RWPE2 (cell line): ENCODE data around the gene RIC1.
"Not testable (repeated sequence)": the region's sequence is repeated elsewhere in the genome, so short reads cannot be mapped to it uniquely, and the experiment has no call there.

Experiments used
- ATAC-seq: fragments of 200-7000 bp; cut with Tn5 transposase; 3 replicates; pipeline ENCODE4 v1.9.1; 2021; ENCODE audit warnings: low read depth
- DNase-seq: peaks from one replicate; pipeline ENCODE4 v3.0.0-alpha.2; 2020; ENCODE audit warnings: low spot score
- H3K27ac ChIP-seq: fragments of 450-650 bp; 2 replicates; pipeline ENCODE4 v1.5.1; 2017; ENCODE audit warnings: mild to moderate bottlenecking; ENCODE audit not compliant: poor library complexity, severe bottlenecking
- H3K27me3 ChIP-seq: fragments of 250-450 bp; sonication (Bioruptor Pico); 2 replicates; pipeline ENCODE4 v1.5.1; 2021; ENCODE audit warnings: mild to moderate bottlenecking, moderate library complexity; ENCODE audit not compliant: insufficient read depth, poor library complexity, severe bottlenecking
- H3K36me3 ChIP-seq: fragments of 250-450 bp; sonication (Bioruptor Pico); 2 replicates; pipeline ENCODE4 v1.5.1; 2020; ENCODE audit warnings: low read depth, mild to moderate bottlenecking, moderate library complexity
- H3K4me1 ChIP-seq: fragments of 250-450 bp; sonication (Bioruptor Pico); 2 replicates; pipeline ENCODE4 v1.5.1; 2021; ENCODE audit warnings: mild to moderate bottlenecking, moderate library complexity; ENCODE audit not compliant: insufficient read depth, poor library complexity, severe bottlenecking
- H3K4me3 ChIP-seq: fragments of 250-450 bp; sonication (Bioruptor Pico); 2 replicates; pipeline ENCODE4 v1.5.1; 2021; ENCODE audit warnings: mild to moderate bottlenecking, moderate library complexity; ENCODE audit not compliant: severe bottlenecking
- H3K9me3 ChIP-seq: fragments of 250-450 bp; sonication (Bioruptor Pico); 2 replicates; pipeline ENCODE4 v1.5.1; 2021; ENCODE audit warnings: mild to moderate bottlenecking, moderate library complexity; ENCODE audit not compliant: severe bottlenecking
- CTCF ChIP-seq: fragments of 450-650 bp; IDR thresholded peaks from one replicate; pipeline ENCODE4 v1.5.1; 2017; ENCODE audit warnings: mild to moderate bottlenecking, moderate library complexity; ENCODE audit not compliant: poor library complexity, severe bottlenecking

The RIC1 gene

DNA sequence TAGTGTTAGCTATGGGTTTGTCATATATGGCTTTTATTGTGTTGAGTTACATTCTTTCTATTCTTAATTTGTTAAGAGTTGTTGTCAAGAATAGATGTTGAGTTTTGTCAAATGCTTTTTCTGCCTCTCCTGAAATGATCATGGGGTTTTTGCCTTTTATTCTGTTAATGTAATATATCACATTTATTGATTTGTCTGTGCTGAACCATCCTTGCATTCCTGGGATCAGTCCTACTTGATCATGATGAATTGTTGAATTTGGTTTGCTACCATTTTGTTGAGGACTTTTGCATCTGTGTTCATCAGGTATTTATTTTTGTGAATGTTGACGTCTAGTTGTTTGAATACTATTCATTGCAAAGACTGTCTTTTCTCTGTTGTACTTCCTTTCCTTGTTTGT, 23.9 kb downstream of the RIC1 start:
- H3K27me3 ChIP-seq: no peaks in the 10 kb centered on the region
- DNase-seq (no peak), ATAC-seq (no peak)
- H3K4me1 ChIP-seq: no peaks in the 10 kb centered on the region
- H3K4me3 ChIP-seq: no peak overlapping the region
- H3K36me3 ChIP-seq: peaks cover 13% of the 10 kb centered on the region; the same call in 1 of the 2 replicates
- no peak for TF ChIP-seq CTCF
- no peak overlapping the region for H3K27ac ChIP-seq
- H3K9me3 ChIP-seq: peaks cover 8% of the 10 kb centered on the region

GRCh38 chr9:5662804-5663203, 33.9 kb downstream of the RIC1 start:
- H3K9me3 ChIP-seq, H3K27ac ChIP-seq, H3K36me3 ChIP-seq, H3K4me1 ChIP-seq, DNase-seq, H3K4me3 ChIP-seq, H3K27me3 ChIP-seq, ATAC-seq: not testable (repeated sequence)

DNA sequence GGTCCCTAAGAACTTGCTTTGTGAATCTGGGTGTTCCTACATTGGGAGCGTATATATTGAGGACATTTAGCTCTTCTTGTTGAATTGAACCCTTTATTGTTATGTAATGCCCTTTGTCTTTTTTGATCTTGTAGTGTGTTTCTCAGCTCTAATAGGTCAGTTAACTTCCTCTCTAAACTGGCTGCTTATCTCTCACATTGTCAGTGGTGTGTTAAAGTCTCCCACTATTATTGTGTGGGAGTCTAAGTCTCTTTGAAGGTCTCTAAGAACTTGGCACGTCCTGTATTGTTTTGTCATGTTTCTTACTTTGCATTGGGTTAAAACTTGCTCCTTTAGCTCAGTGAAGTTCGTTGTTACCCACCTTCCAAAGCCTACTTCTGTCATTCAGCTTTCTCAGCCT, 36.2 kb downstream of the RIC1 start:
- TF ChIP-seq CTCF: no peak
- Histone ChIP-seq H3K27me3 (no peaks in the 10 kb centered on the region), H3K4me3 (no peak overlapping the region), H3K4me1 (no peaks in the 10 kb centered on the region), H3K9me3 (peaks cover 3% of the 10 kb centered on the region), H3K27ac (no peak overlapping the region), H3K36me3 (peaks cover 4% of the 10 kb centered on the region; the same call in 1 of the 2 replicates)
- no peak for DNase-seq
- no peak for ATAC-seq

DNA sequence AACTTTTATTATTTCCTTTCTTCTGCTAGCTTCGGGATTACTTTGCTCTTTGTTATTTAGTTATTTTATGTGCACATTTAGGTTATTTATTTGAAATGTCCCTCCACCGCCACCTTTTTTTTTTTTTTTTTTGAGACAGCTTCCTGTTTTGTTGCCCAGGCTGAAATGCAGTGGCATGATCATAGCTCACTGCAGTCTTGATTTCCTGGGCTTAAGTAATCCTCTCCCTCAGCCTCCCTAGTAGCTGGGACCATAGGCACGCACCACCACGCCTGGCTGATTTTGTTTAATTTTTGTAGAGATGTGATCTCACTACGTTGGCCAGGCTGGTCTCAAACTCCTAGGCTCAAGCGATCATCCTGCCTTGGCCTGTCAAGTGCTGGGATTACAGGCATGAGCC, 38.5 kb downstream of the RIC1 start:
- Histone ChIP-seq H3K36me3 (no peaks in the 10 kb centered on the region), H3K4me1 (peaks cover 15% of the 10 kb centered on the region), H3K27me3 (no peaks in the 10 kb centered on the region), H3K4me3 (no peak overlapping the region), H3K9me3 (peaks cover 3% of the 10 kb centered on the region), H3K27ac (no peak overlapping the region)
- DNase-seq (no peak), ATAC-seq (no peak)
- no peak for TF ChIP-seq CTCF

DNA sequence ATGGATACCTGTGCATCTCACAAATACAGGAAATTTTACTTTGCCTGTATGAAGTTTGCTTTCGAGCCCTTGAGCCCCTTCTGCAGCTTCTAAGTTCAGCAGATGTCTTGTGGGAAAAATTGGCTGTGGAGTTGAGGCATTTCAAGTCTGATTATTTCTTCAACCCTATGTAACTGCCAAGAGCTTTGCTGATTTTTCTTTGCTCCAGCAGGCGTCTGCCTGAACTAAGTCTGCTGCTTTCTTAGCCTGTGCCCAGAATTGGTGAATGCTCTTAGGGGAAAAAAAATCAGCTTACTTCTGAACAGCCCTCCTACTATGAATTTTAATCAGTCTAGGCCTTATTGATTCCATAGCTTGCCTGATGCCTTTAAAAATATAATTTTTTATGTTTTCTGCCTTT, 41.2 kb downstream of the RIC1 start:
- no peak for ATAC-seq
- H3K9me3 ChIP-seq: no peaks in the 10 kb centered on the region
- no peak for DNase-seq
- peaks cover 24% of the 10 kb centered on the region for H3K4me1 ChIP-seq
- no peak overlapping the region for H3K4me3 ChIP-seq
- peaks cover 4% of the 10 kb centered on the region; the same call in 1 of the 2 replicates for H3K36me3 ChIP-seq
- no peak overlapping the region for H3K27ac ChIP-seq
- TF ChIP-seq CTCF: no peak
- no peaks in the 10 kb centered on the region for H3K27me3 ChIP-seq
